Trophoblast cell (in vitro differentiated cells and primary cell): ENCODE data around the gene ANKRD55.
A peak's percentile ranks its signal among the peaks of the same experiment; 100 is the strongest.
"Not testable (repeated sequence)": the region's sequence is repeated elsewhere in the genome, so short reads cannot be mapped to it uniquely, and the experiment has no call there.

Experiments
- DNase-seq, 2 donors: peaks; one replicate each; pipeline ENCODE4 v3.0.0-alpha.2; 2016
- H2AFZ ChIP-seq: 2 replicates; pipeline ENCODE4 v1.6.1; 2013; ENCODE audit warnings: low read length, moderate library complexity, mild to moderate bottlenecking; ENCODE audit not compliant: insufficient read depth, poor library complexity
- H2AK5ac ChIP-seq: 2 replicates; pipeline ENCODE4 v1.6.1; 2013; ENCODE audit warnings: mild to moderate bottlenecking, low read length
- H2BK120ac ChIP-seq: 2 replicates; pipeline ENCODE4 v1.6.1; 2013; ENCODE audit warnings: low read length, mild to moderate bottlenecking, moderate library complexity; ENCODE audit not compliant: insufficient read depth, poor library complexity
- H2BK12ac ChIP-seq: 2 replicates; pipeline ENCODE4 v1.6.1; 2013; ENCODE audit warnings: mild to moderate bottlenecking, low read length, moderate library complexity
- H2BK5ac ChIP-seq: 2 replicates; pipeline ENCODE4 v1.6.1; 2013; ENCODE audit warnings: low read length, low read depth, moderate library complexity, mild to moderate bottlenecking; ENCODE audit not compliant: poor library complexity
- H3K14ac ChIP-seq: 2 replicates; pipeline ENCODE4 v1.6.1; 2013; ENCODE audit warnings: mild to moderate bottlenecking, low read length
- H3K18ac ChIP-seq: 2 replicates; pipeline ENCODE4 v1.6.1; 2013; ENCODE audit warnings: mild to moderate bottlenecking, low read length
- H3K23ac ChIP-seq: 2 replicates; pipeline ENCODE4 v1.6.1; 2013; ENCODE audit warnings: low read length
- H3K27ac ChIP-seq: 2 replicates; pipeline ENCODE4 v1.5.1; 2013; ENCODE audit warnings: low read depth, mild to moderate bottlenecking, inconsistent platforms, low read length, moderate library complexity
- H3K27me3 ChIP-seq: 2 replicates; pipeline ENCODE4 v1.6.1; 2013; ENCODE audit warnings: inconsistent platforms, mild to moderate bottlenecking, low read length, moderate library complexity; ENCODE audit not compliant: insufficient read depth
- H3K36me3 ChIP-seq, 2 experiments: 1 replicate in 1 of 2; 2 replicates in 1 of 2; pipeline ENCODE4 v1.6.1; 2013; ENCODE audit warnings: low read length in 2 of 2, mild to moderate bottlenecking in 2 of 2, moderate library complexity in 1 of 2; ENCODE audit not compliant: insufficient read depth in 2 of 2, control insufficient read depth in 1 of 2
- H3K4ac ChIP-seq: 2 replicates; pipeline ENCODE4 v1.6.1; 2013; ENCODE audit warnings: low read depth, mild to moderate bottlenecking, low read length, moderate library complexity
- H3K4me1 ChIP-seq, 2 experiments: 1 replicate in 1 of 2; 2 replicates in 1 of 2; pipeline ENCODE4 v1.6.1; 2013; ENCODE audit warnings: low read length in 2 of 2, mild to moderate bottlenecking in 2 of 2, moderate library complexity in 1 of 2; ENCODE audit not compliant: insufficient read depth in 2 of 2, control insufficient read depth in 1 of 2
- H3K4me2 ChIP-seq: 2 replicates; pipeline ENCODE4 v1.6.1; 2013; ENCODE audit warnings: inconsistent platforms, mild to moderate bottlenecking, low read length, moderate library complexity
- H3K4me3 ChIP-seq: 2 replicates; pipeline ENCODE4 v1.5.1; 2013; ENCODE audit warnings: mild to moderate bottlenecking, low read depth, low read length, inconsistent platforms
- H3K79me1 ChIP-seq: one replicate; pipeline ENCODE4 v1.6.1; 2013; ENCODE audit warnings: low read length
- H3K79me2 ChIP-seq: 2 replicates; pipeline ENCODE4 v1.6.1; 2013; ENCODE audit warnings: low read length, mild to moderate bottlenecking; ENCODE audit not compliant: control insufficient read depth, insufficient read depth, poor library complexity
- H3K9ac ChIP-seq: 2 replicates; pipeline ENCODE4 v1.6.1; 2013; ENCODE audit warnings: mild to moderate bottlenecking, low read length
- H3K9me3 ChIP-seq: 2 replicates; pipeline ENCODE4 v1.6.1; 2013; ENCODE audit warnings: low read depth, mild to moderate bottlenecking, control low read depth, inconsistent platforms, low read length; ENCODE audit not compliant: insufficient read depth
- H4K12ac ChIP-seq: 2 replicates; pipeline ENCODE4 v1.6.1; 2013; ENCODE audit warnings: low read depth, mild to moderate bottlenecking, low read length, moderate library complexity
- H4K8ac ChIP-seq: 2 replicates; pipeline ENCODE4 v1.6.1; 2013; ENCODE audit warnings: low read depth, mild to moderate bottlenecking, low read length, moderate library complexity
- H4K91ac ChIP-seq: one replicate; pipeline ENCODE4 v1.6.1; 2013; ENCODE audit warnings: low read depth, mild to moderate bottlenecking, low read length, moderate library complexity
- WGBS: extraction: QIAGEN DNeasy Blood & Tissue Kit; methylation state at CpG from one replicate; pipeline ENCODE4 v1.1.7; 2013; ENCODE audit warnings: missing lambda C conversion rate; ENCODE audit not compliant: insufficient read length, insufficient coverage; ENCODE audit errors: extremely low coverage; 5-methylcytosine and 5-hydroxymethylcytosine counted together

ANKRD55 gene

GRCh38 chr5:56203936-56204335 lies 29.2 kb downstream of the ANKRD55 start:
- H3K4me3 ChIP-seq, H3K18ac ChIP-seq, H4K8ac ChIP-seq, H3K4ac ChIP-seq, H3K36me3 ChIP-seq, H3K27me3 ChIP-seq, H2BK5ac ChIP-seq, DNase-seq, H3K9me3 ChIP-seq, H3K14ac ChIP-seq, H2AK5ac ChIP-seq, H3K23ac ChIP-seq, H3K79me1 ChIP-seq, H3K79me2 ChIP-seq, H2BK12ac ChIP-seq, H3K27ac ChIP-seq, H3K4me1 ChIP-seq, H2AFZ ChIP-seq, H3K9ac ChIP-seq, H2BK120ac ChIP-seq, H3K4me2 ChIP-seq, H4K12ac ChIP-seq, H4K91ac ChIP-seq: not testable (repeated sequence)

DNA sequence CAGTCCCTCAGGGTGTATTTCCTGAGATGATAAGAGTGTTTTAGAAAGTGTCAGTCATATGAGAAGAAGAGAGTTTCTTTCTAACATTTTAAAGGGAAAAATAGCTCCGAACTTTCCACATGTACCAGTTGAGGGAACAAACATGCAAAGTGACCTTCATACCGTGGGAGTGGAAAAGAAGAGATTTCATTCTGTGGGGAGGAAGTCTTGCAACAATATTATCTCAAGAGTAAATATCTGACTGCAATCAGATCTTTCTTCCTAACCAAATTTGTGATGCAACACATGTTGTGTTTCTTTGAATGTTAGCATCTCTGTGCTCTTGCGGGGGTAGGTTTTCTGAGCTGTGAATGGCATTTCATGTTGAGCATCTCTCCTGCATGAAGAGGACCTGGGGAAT lies 30.6 kb downstream of the ANKRD55 start:
- no peak overlapping the region for H2AFZ ChIP-seq
- no peak overlapping the region for H3K27ac ChIP-seq
- no peak overlapping the region for H4K8ac ChIP-seq
- H3K79me1 ChIP-seq: no peaks in the 10 kb centered on the region
- no peak overlapping the region for H2BK120ac ChIP-seq
- H3K4me2 ChIP-seq: no peak overlapping the region
- DNase-seq: peak in 1 of 2 donors; percentile 38
- no peaks in the 10 kb centered on the region for H3K9me3 ChIP-seq
- no peak overlapping the region for H3K4ac ChIP-seq
- no peak overlapping the region for H2AK5ac ChIP-seq
- no peaks in the 10 kb centered on the region for H3K36me3 ChIP-seq
- H2BK5ac ChIP-seq: no peak overlapping the region
- no peak overlapping the region for H4K91ac ChIP-seq
- H3K27me3 ChIP-seq: no peaks in the 10 kb centered on the region
- H3K18ac ChIP-seq: no peak overlapping the region
- no peak overlapping the region for H3K23ac ChIP-seq
- H3K14ac ChIP-seq: no peak overlapping the region
- no peaks in the 10 kb centered on the region for H3K79me2 ChIP-seq
- H3K4me1 ChIP-seq: no peaks in the 10 kb centered on the region
- H3K4me3 ChIP-seq: no peak overlapping the region
- no peak overlapping the region for H4K12ac ChIP-seq
- WGBS: no CpG with 5 or more reads among the region's 3 CpGs
- H3K9ac ChIP-seq: no peak overlapping the region
- H2BK12ac ChIP-seq: no peak overlapping the region

DNA sequence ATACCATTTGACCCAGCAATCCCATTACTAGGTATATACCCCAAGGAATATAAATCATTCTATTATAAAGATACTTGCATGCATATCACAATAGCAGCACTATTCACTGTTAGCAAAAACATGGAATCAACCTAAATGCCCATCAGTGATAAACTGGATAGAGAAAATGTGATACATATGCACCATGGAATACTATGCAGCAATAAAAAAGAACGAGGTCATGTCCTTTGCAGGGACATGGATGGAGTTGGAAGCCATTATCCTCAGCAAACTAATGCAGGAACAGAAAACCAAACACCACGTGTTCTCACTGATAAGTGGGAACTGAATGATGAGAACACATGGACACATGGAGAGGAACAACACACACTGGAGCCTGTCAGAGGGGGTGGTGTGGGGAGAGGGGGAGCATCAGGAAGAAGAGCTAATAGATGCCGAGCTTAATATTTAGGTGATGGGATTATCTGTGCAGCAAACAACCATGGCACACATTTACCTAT lies 31.3 kb downstream of the ANKRD55 start:
- H3K27ac ChIP-seq, H2BK120ac ChIP-seq, H4K91ac ChIP-seq, H3K4me2 ChIP-seq, H2AK5ac ChIP-seq, H3K18ac ChIP-seq, H3K4me1 ChIP-seq, H2BK5ac ChIP-seq, H3K79me2 ChIP-seq, H4K12ac ChIP-seq, H3K23ac ChIP-seq, H3K4me3 ChIP-seq, H3K79me1 ChIP-seq, H3K27me3 ChIP-seq, H3K36me3 ChIP-seq, H3K9me3 ChIP-seq, H3K4ac ChIP-seq, H3K9ac ChIP-seq, H3K14ac ChIP-seq, DNase-seq, H4K8ac ChIP-seq, H2AFZ ChIP-seq, H2BK12ac ChIP-seq: not testable (repeated sequence)
- no CpG with 5 or more reads among the region's 3 CpGs for WGBS

GRCh38 chr5:56200971-56201666 lies 32.0 kb downstream of the ANKRD55 start:
- H3K79me1 ChIP-seq: no peaks in the 10 kb centered on the region
- WGBS: no CpG with 5 or more reads among the region's 5 CpGs

More at GRCh38 chr5:56200971-56201666, 32.0 kb downstream of the ANKRD55 start:
- H2AFZ ChIP-seq: no peak overlapping the region
- H3K27me3 ChIP-seq: no peaks in the 10 kb centered on the region
- no peak overlapping the region for H3K4me2 ChIP-seq
- peak; percentile 73 to 83 for DNase-seq
- no peak overlapping the region for H3K23ac ChIP-seq
- H3K27ac ChIP-seq: no peak overlapping the region
- H2BK12ac ChIP-seq: no peak overlapping the region
- H2BK120ac ChIP-seq: no peak overlapping the region
- H2BK5ac ChIP-seq: no peak overlapping the region
- no peak overlapping the region for H3K9ac ChIP-seq
- no peak overlapping the region for H2AK5ac ChIP-seq
- H3K9me3 ChIP-seq: no peaks in the 10 kb centered on the region
- no peak overlapping the region for H3K14ac ChIP-seq
- no peak overlapping the region for H3K18ac ChIP-seq
- no peaks in the 10 kb centered on the region for H3K4me1 ChIP-seq
- H4K12ac ChIP-seq: no peak overlapping the region
- H4K91ac ChIP-seq: no peak overlapping the region
- H3K4me3 ChIP-seq: no peak overlapping the region
- H3K36me3 ChIP-seq: no peaks in the 10 kb centered on the region
- H3K4ac ChIP-seq: no peak overlapping the region
- H3K79me2 ChIP-seq: no peaks in the 10 kb centered on the region
- H4K8ac ChIP-seq: no peak overlapping the region
